ENCODE results near the gene ZNF816.
"Not testable (repeated sequence)": the region's sequence is repeated elsewhere in the genome, so short reads cannot be mapped to it uniquely, and the experiment has no call there.

The ZNF816 gene

GRCh38 chr19:52961981-52962380, 700 bp downstream of the ZNF816 start:
- no peak for DNase-seq (ENCODE audit: insufficient read length, low spot score)
- no peak for FAIRE-seq

DNA sequence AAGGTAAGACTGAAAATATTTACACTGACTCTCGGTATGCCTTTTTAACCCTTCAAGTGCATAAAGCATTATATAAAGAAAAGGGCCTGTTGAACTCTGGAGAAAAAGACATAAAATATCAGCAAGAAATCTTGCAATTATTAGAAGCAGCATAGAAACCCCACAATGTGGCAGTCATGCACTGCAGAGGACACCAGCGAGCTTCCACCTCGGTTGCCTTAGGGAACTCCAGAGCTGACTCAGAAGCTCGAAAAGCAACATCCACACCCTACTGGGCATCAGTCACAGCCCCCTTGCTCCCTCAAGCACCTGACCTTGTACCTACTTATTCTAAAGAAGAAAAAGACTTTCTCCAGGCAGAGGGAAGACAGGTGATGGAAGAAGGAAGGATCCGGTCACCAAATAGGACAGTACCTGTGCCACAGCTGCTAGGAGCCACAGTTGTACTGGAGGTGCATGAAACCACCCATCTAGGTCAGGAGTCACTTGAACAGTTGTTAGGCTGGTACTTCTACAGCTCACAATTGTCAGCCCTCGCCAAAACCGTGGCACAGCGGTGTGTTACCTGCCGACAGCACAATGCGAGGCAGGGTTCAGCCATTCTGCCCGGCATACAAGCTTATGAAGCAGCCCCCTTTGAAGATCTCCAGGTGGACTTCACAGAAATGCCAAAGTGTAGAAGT, 2.9 kb downstream of the ZNF816 start:
- no peak for DNase-seq (ENCODE audit: insufficient read length, low spot score)
- no peak for FAIRE-seq

GRCh38 chr19:52957591-52957990, 5.1 kb downstream of the ZNF816 start:
- no peak for FAIRE-seq
- no peak for DNase-seq (ENCODE audit: insufficient read length, low spot score)

DNA sequence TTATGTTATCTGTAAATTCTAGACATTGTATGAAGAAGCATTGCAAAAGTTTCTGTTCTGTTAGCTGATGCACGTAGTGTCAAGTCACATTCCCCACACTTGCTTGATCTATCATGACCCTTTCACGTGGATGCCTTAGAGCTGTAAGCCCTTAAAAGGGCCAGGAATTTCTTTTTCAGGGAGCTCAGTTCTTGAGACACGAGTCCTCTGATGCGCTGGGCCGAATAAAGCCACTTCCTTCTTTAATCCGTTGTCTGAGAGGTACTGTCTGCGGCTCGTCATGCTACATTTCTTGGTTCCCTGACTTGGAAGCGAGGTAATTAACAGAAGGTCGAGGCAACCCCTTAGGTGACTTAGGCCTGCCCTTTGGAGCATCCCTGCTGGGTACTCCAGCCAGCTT, 5.8 kb downstream of the ZNF816 start:
- DNase-seq (ENCODE audit: insufficient read length, low spot score): no peak
- no peak for FAIRE-seq

DNA sequence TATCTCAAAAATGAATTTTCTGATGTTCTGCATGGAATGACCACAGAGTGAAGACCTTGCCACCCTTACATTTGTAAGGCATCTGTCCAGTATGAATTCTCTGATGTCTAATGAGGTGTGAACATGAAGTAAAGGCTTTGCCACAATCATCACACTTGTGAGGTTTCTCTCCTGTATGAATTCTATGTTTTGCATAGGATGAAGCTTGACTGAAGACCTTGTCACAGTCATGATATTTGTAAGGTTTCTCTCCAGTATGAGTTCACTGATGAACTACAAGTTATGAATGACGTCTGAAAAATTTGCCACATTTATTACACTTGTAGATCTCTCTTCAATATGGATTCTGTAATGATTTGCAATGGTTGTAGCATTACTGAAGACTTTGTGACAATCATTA, 13.3 kb downstream of the ZNF816 start:
- DNase-seq (ENCODE audit: insufficient read length, low spot score) (no peak), FAIRE-seq (no peak)

DNA sequence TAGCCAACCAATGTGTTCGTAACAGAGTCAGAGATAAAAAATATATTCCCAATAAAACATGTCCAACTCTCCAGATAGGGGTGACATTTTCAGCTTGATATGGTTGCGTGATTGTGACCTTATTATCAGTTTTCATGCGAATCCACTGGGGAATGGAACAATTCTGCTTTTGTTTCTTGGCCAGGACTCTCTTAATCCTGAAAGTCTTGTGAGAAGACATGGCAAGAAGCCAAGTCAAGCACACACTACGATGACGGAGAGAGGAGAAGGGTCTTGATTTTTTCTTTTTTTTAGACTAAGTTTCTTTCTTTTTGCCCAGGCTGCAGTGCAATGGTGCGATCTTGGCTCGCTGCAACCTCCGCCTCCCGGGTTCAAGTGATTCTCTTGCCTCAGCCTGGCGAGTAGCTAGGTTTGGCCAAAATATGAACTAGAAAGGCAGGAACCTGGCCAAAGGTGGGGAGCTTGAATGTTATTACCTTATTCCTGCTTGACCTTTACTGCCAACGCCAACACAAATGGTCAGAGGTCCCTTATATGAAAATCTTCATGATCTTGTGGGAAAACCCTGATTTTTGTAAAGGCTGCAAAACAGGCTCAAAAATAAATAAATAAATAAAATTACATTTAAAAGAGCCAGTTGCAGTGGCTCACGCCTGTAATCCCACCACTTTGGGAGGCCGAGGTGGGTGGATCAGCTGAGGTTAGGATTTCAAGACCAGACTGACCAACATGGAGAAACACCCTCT, 14.5 kb downstream of the ZNF816 start:
- FAIRE-seq (no peak), DNase-seq (ENCODE audit: insufficient read length, low spot score) (no peak)

GRCh38 chr19:52946322-52947310, 16.1 kb downstream of the ZNF816 start:
- FAIRE-seq: no peak
- no peak for DNase-seq (ENCODE audit: insufficient read length, low spot score)

- FAIRE-seq (no peak), DNase-seq (ENCODE audit: insufficient read length, low spot score) (no peak)
Observed at GRCh38 chr19:52945652-52946321, 16.9 kb downstream of the ZNF816 start.

DNA sequence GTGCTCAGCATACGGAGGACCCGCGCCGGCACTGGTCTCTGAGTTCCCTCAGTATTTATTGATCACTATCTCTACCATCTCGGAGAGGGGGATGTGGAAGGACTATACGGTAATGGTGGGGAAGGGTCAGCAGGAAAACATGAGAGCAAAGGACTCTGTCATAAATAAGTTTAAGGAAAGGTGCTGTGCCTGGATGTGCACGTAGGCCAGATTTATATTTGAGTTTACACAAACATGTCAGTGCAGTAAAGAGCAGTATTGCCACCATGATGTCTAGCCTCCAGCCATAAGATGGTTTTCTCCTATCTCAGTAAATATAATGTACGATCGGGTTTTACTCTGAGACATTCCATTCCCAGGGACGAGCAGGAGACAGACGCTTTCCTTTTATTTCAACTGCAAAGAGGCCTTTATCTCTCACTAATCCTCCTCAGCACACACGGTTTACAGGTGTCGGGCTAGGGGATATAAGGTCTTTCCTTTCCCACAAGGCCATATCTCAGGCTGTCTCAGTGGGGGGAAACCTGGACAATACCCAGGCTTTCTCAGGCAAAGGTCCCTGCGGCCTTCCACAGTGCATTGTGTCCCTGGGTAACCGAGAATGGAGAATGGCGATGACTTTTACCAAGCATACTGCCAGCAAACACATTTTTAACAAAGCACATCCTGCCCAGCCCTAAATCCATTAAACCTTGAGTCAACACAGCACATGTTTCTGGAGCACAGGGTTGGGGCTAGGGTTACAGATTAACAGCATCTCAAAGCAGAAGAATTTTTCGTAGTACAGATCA, 17.8 kb downstream of the ZNF816 start:
- FAIRE-seq; DNase-seq (ENCODE audit: insufficient read length, low spot score): not testable (repeated sequence)

- FAIRE-seq (no peak), DNase-seq (ENCODE audit: insufficient read length, low spot score) (no peak)
Observed at GRCh38 chr19:52943884-52944643, 18.6 kb downstream of the ZNF816 start.

DNA sequence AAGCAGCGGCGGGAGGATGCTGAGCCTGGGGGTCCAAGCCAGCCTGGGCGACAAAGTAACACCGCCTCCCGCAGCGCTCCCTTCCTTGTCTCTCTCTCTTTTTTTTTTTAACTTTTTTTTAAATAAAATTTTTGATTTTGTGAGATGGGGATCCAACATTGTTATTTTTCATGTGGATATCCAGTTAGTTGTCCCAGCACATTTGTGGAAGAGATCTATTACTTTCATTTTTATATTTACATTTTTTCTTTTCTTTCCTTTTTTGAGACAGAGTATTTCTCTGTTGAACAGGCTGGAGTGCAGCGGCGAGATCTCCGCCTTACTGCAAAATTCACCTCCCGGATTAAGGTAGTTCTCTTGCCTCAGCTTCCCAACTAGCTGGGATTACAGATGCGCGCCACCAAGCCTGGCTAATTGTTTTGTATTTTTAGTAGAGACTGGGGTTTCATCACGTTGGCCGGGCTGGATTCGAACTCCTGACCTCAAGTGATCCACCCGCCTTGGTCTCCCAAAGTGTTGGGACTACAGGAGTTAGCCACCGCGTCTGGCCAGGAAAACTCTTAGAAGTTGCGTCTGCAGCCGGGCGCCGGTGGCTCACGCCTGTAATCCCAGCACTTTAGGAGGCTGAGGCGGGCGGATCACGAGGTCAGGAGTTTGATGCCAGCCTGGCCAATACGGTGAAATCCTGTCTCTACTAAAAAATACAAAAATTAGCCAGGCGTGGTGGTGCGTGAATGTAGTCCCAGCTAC, 19.4 kb downstream of the ZNF816 start:
- FAIRE-seq (no peak), DNase-seq (ENCODE audit: insufficient read length, low spot score) (no peak)

- peak; percentile 91 for FAIRE-seq
- peak; percentile 80 for DNase-seq (ENCODE audit: insufficient read length, low spot score)
Observed at GRCh38 chr19:52942386-52943133, 20.1 kb downstream of the ZNF816 start.

GRCh38 chr19:52941941-52942385, 20.7 kb downstream of the ZNF816 start:
- no peak for DNase-seq (ENCODE audit: insufficient read length, low spot score)
- FAIRE-seq: no peak

- FAIRE-seq; DNase-seq (ENCODE audit: insufficient read length, low spot score): not testable (repeated sequence)
Observed at GRCh38 chr19:52941523-52941922, 21.2 kb downstream of the ZNF816 start.

GRCh38 chr19:52940905-52941304, 21.8 kb downstream of the ZNF816 start:
- FAIRE-seq; DNase-seq (ENCODE audit: insufficient read length, low spot score): not testable (repeated sequence)

GRCh38 chr19:52938761-52939160, 23.9 kb downstream of the ZNF816 start:
- FAIRE-seq (no peak), DNase-seq (ENCODE audit: insufficient read length, low spot score) (no peak)

DNA sequence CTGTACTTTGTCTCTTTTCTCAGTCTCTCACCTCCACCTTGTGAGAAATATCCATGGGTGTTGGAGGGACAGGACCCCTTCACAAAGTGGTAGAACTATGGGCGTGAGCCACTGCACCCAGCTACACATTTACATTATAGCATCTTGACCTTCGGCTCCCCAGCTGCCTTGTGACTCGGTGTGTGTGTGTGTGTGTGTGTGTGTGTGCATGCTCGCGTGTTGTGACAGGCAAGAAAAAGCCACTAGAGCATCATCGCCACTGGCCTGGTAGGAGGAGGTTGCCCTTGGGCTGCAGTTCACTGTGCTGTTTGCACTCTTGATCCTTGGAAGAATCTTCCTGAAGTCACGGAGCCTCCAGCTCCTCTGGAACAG, 25.7 kb downstream of the ZNF816 start:
- FAIRE-seq (no peak), DNase-seq (ENCODE audit: insufficient read length, low spot score) (no peak)
